Endothelial cell of umbilical vein (primary cell): ENCODE measurements around the gene BUB1B.

Experiments
- EZH2 ChIP-seq: IDR thresholded peaks from 2 replicates; pipeline ENCODE4 v1.6.1; 2012; ENCODE audit warnings: borderline replicate concordance, low read depth, mild to moderate bottlenecking, moderate library complexity, low read length, inconsistent platforms; ENCODE audit not compliant: severe bottlenecking
- FOS ChIP-seq: IDR thresholded peaks from 2 replicates; pipeline ENCODE4 v1.6.1; 2011; ENCODE audit warnings: mild to moderate bottlenecking, low read length, moderate library complexity, borderline replicate concordance; ENCODE audit not compliant: insufficient read depth
- GATA2 ChIP-seq: IDR thresholded peaks from 2 replicates; pipeline ENCODE4 v1.7.0; 2011; ENCODE audit warnings: low read depth, mild to moderate bottlenecking, moderate library complexity, mixed read lengths, low read length; ENCODE audit not compliant: insufficient read length, insufficient read depth
- JUN ChIP-seq: IDR thresholded peaks from 2 replicates; pipeline ENCODE4 v1.6.1; 2011; ENCODE audit warnings: borderline replicate concordance, low read depth; ENCODE audit not compliant: insufficient read length, insufficient read depth
- MYC ChIP-seq: IDR thresholded peaks from one replicate; pipeline ENCODE4 v1.6.1; 2011; ENCODE audit warnings: mild to moderate bottlenecking, low read depth, low read length
- POLR2A ChIP-seq: IDR thresholded peaks from 2 replicates; pipeline ENCODE4 v1.6.1; 2012; ENCODE audit warnings: low read depth, mild to moderate bottlenecking, control low read depth, low read length
- POLR2AphosphoS5 ChIP-seq: IDR thresholded peaks from 2 replicates; pipeline ENCODE4 v1.6.1; 2012; ENCODE audit warnings: low read depth, mild to moderate bottlenecking, control low read depth, low read length, moderate library complexity; ENCODE audit not compliant: insufficient read depth
- TF ChIP-seq, protein P1 (sequence below): IDR thresholded peaks from 2 replicates; pipeline ENCODE4 v1.6.1; 2011; ENCODE audit not compliant: insufficient read depth, insufficient read length
- TF ChIP-seq, protein P2 (sequence below), 2 donors: IDR thresholded peaks; 1 replicate in 1 of 2; 2 replicates in 1 of 2; pipeline ENCODE4 v1.5.1; 2011; ENCODE audit warnings: low read length in 2 of 2, mild to moderate bottlenecking in 2 of 2, moderate library complexity in 2 of 2, control low read depth in 1 of 2, inconsistent platforms in 1 of 2, low read depth in 1 of 2; ENCODE audit not compliant: insufficient read depth in 1 of 2; ENCODE audit errors: extremely low read depth in 1 of 2

DNA sequence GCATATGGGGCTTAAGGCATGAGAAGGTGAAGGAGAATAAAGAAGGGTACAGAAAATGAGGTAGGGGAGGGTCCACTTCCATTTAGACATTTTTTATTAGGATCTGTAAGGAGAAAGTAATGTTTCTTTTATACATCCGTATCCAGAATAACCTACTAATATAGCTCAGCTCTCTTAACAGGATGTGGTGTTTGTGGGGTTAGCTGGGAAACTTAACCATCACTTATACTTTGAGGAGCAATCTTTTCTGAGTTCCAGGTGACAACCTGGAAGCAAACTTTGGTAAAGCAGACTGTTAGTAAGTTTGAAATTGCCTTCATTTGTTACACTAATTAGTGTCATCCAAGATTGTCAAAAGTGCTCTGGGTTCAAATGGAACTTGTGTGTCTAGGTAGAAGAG, 36.6 kb downstream of the BUB1B start:
- TF ChIP-seq, protein P1, sequence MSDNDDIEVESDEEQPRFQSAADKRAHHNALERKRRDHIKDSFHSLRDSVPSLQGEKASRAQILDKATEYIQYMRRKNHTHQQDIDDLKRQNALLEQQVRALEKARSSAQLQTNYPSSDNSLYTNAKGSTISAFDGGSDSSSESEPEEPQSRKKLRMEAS = no peak
- TF ChIP-seq, protein P2, sequence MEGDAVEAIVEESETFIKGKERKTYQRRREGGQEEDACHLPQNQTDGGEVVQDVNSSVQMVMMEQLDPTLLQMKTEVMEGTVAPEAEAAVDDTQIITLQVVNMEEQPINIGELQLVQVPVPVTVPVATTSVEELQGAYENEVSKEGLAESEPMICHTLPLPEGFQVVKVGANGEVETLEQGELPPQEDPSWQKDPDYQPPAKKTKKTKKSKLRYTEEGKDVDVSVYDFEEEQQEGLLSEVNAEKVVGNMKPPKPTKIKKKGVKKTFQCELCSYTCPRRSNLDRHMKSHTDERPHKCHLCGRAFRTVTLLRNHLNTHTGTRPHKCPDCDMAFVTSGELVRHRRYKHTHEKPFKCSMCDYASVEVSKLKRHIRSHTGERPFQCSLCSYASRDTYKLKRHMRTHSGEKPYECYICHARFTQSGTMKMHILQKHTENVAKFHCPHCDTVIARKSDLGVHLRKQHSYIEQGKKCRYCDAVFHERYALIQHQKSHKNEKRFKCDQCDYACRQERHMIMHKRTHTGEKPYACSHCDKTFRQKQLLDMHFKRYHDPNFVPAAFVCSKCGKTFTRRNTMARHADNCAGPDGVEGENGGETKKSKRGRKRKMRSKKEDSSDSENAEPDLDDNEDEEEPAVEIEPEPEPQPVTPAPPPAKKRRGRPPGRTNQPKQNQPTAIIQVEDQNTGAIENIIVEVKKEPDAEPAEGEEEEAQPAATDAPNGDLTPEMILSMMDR (IDR thresholded peaks at IDR 0.05; ENCODE audit: extremely low read depth in 1 of 2, insufficient read depth in 1 of 2, low read depth in 1 of 2, low read length in 2 of 2) = no peak
- no peak for TF ChIP-seq EZH2
- no peak for TF ChIP-seq POLR2A
- no peak for TF ChIP-seq FOS
- no peak for TF ChIP-seq POLR2AphosphoS5
- TF ChIP-seq GATA2 = no peak
- TF ChIP-seq MYC = no peak
- TF ChIP-seq JUN = no peak
